Fibroblast of skin of left quadriceps (primary cell): Measurements from ENCODE around the gene SGPL1.
A peak's percentile ranks its signal among the peaks of the same experiment; 100 is the strongest.

ENCODE experiments used
- DNase-seq, 2 experiments: peaks; one replicate each; pipeline ENCODE4 v3.0.0-alpha.2; 2013; ENCODE audit warnings: low read depth in 2 of 2

The SGPL1 gene

GRCh38 chr10:70780370-70780760 lies 35.4 kb upstream of the SGPL1 start:
- DNase-seq: no peak

- DNase-seq: no peak
Measured at GRCh38 chr10:70780772-70781171, 35.0 kb upstream of the SGPL1 start.

- no peak for DNase-seq
Measured at GRCh38 chr10:70781461-70782051, 34.2 kb upstream of the SGPL1 start.

GRCh38 chr10:70782086-70782745 lies 33.5 kb upstream of the SGPL1 start:
- no peak for DNase-seq

- no peak for DNase-seq
Measured at GRCh38 chr10:70782746-70783680, 32.7 kb upstream of the SGPL1 start.

- no peak for DNase-seq
Measured at GRCh38 chr10:70784016-70784415, 31.7 kb upstream of the SGPL1 start.

- no peak for DNase-seq
Measured at GRCh38 chr10:70784471-70784870, 31.3 kb upstream of the SGPL1 start.

- DNase-seq: no peak
Measured at GRCh38 chr10:70785190-70785589, 30.6 kb upstream of the SGPL1 start, which contains the start of gene TBATA. TBATA (minus strand) TSS chr10:70785377; CDS start chr10:70783379, 1,998 bp downstream.

- DNase-seq: peak; percentile 51 to 55
Measured at GRCh38 chr10:70786799-70787415, 28.8 kb upstream of the SGPL1 start.

GRCh38 chr10:70791386-70792039 lies 24.2 kb upstream of the SGPL1 start:
- no peak for DNase-seq

- no peak for DNase-seq
Measured at GRCh38 chr10:70795613-70796012, 20.1 kb upstream of the SGPL1 start.

GRCh38 chr10:70797840-70798239 lies 17.9 kb upstream of the SGPL1 start:
- DNase-seq: no peak

- DNase-seq: no peak
Measured at GRCh38 chr10:70799124-70799523, 16.6 kb upstream of the SGPL1 start.

- DNase-seq: no peak
Measured at GRCh38 chr10:70801854-70802253, 13.9 kb upstream of the SGPL1 start.

- no peak for DNase-seq
Measured at GRCh38 chr10:70803775-70804420, 11.8 kb upstream of the SGPL1 start.

- DNase-seq: no peak
Measured at GRCh38 chr10:70804421-70804808, 11.3 kb upstream of the SGPL1 start.

- no peak for DNase-seq
Measured at GRCh38 chr10:70805619-70806215, 10.0 kb upstream of the SGPL1 start.

- DNase-seq: no peak
Measured at GRCh38 chr10:70806841-70807240, 8.9 kb upstream of the SGPL1 start.

- peak in 1 of 2 experiments; percentile 20 for DNase-seq
Measured at GRCh38 chr10:70807556-70807955, 8.2 kb upstream of the SGPL1 start.

GRCh38 chr10:70809011-70809611 lies 6.6 kb upstream of the SGPL1 start:
- DNase-seq: no peak
